Caco-2 (cell line): ENCODE results near the gene DIABLO. TPM values are rescaled to one million over a fixed set of nuclear protein-coding genes. Genes with fewer than 3 reads are reported as not detected.
"Not testable (repeated sequence)": the region's sequence is repeated elsewhere in the genome, so short reads cannot be mapped to it uniquely, and the experiment has no call there.

Experiments used
- BruUV-seq: library from RNA; stranded (reverse); fragments of 400-500 nt; replicated peaks from 2 replicates; lab custom pipeline; 2021; lab: Mats Ljungman, UMichigan
- CTCF ChIA-PET: fragments of 300-600 bp; sonication (Branson Sonifier 250); formaldehyde crosslinking; loops from one replicate; lab custom pipeline; 2022; ENCODE audit warnings: antibody characterized with exemption; lab: Charles Lee
- POLR2A ChIA-PET: fragments of 300-600 bp; sonication (Branson Sonifier 250); formaldehyde crosslinking; loops from one replicate; lab custom pipeline; 2022; ENCODE audit warnings: antibody characterized with exemption; lab: Charles Lee
- DNase-seq, 2 experiments: peaks; one replicate each; pipeline versions ENCODE4 v3.0.0 to v3.0.0-alpha.2; 2020 to 2022
- H3K27me3 ChIP-seq: replicated peaks from 2 replicates; pipeline ENCODE4 v1.6.0; 2011; ENCODE audit warnings: low read length; ENCODE audit not compliant: control insufficient read depth, insufficient read depth
- H3K36me3 ChIP-seq: 2 replicates; pipeline ENCODE4 v1.5.1; 2011; ENCODE audit warnings: low read length; ENCODE audit not compliant: control insufficient read depth, insufficient read depth
- H3K4me1 ChIP-seq: fragments of 250-450 bp; sonication (Bioruptor Pico); 2 replicates; pipeline ENCODE4 v1.5.1; 2020; ENCODE audit warnings: mild to moderate bottlenecking
- H3K4me3 ChIP-seq: 2 replicates; pipeline ENCODE4 v1.5.1; 2011; ENCODE audit warnings: low read depth, mild to moderate bottlenecking, control low read depth, low read length
- H3K9me3 ChIP-seq: fragments of 250-450 bp; sonication (Bioruptor Pico); 2 replicates; pipeline ENCODE4 v1.5.1; 2020; ENCODE audit warnings: mild to moderate bottlenecking, moderate library complexity
- H3K27ac Mint-ChIP-seq: one replicate; pipeline ENCODE4 v1.8.0; 2022; ENCODE audit warnings: mixed read lengths; ENCODE audit not compliant: unreplicated experiment
- H3K27me3 Mint-ChIP-seq: one replicate; pipeline ENCODE4 v1.8.0; 2022; ENCODE audit warnings: mixed read lengths; ENCODE audit not compliant: insufficient read depth, unreplicated experiment
- H3K36me3 Mint-ChIP-seq: one replicate; pipeline ENCODE4 v1.8.0; 2022; ENCODE audit warnings: mild to moderate bottlenecking, mixed read lengths; ENCODE audit not compliant: insufficient read depth, unreplicated experiment
- H3K4me1 Mint-ChIP-seq: one replicate; pipeline ENCODE4 v1.8.0; 2022; ENCODE audit warnings: low read depth, mixed read lengths; ENCODE audit not compliant: unreplicated experiment
- H3K4me3 Mint-ChIP-seq: one replicate; pipeline ENCODE4 v1.8.0; 2022; ENCODE audit warnings: mild to moderate bottlenecking, moderate library complexity, mixed read lengths; ENCODE audit not compliant: unreplicated experiment
- H3K9me3 Mint-ChIP-seq: one replicate; pipeline ENCODE4 v1.8.0; 2022; ENCODE audit warnings: mixed read lengths; ENCODE audit not compliant: unreplicated experiment
- intact Hi-C: fragments of 100-400 bp; cut with micrococcal nuclease; formaldehyde crosslinking; loops from one replicate; pipeline ENCODE4 v1.10.0; 2022; ENCODE audit not compliant: unreplicated experiment
- total RNA-seq: library from RNA; stranded (reverse); gene quantifications from 2 replicates; pipeline ENCODE4 v1.2.3, GENCODE V29; 2022
- TF ChIP-seq, protein P1 (sequence below), 2 experiments: fragments of 200-600 bp in 1 of 2; IDR thresholded peaks; 1 replicate in 1 of 2; 2 replicates in 1 of 2; pipeline versions ENCODE4 v1.5.1 to v1.8.0; 2011 to 2022; ENCODE audit warnings: antibody characterized with exemption in 1 of 2, control low read depth in 1 of 2, inconsistent platforms in 1 of 2, low read depth in 1 of 2, low read length in 1 of 2, mild to moderate bottlenecking in 1 of 2, moderate library complexity in 1 of 2; ENCODE audit not compliant: insufficient read depth in 1 of 2, severe bottlenecking in 1 of 2, unreplicated experiment in 1 of 2

DIABLO gene
- total RNA-seq, 1 experiment from 2014 or later, result 86.6 TPM

- no peaks in the 10 kb centered on the region for H3K4me1 Mint-ChIP-seq
These were observed 42.3 kb downstream of the DIABLO start for GRCh38 chr12:122183588-122183940.

GRCh38 chr12:122182887-122183587, 42.8 kb downstream of the DIABLO start, which contains the start of gene LRRC43:
LRRC43 (plus strand) TSS chr12:122183123; CDS start chr12:122183145, 22 bp downstream.
- peak in 1 of 2 experiments; percentile 69 for DNase-seq
- Histone ChIP-seq H3K27me3 (no peaks in the 10 kb centered on the region), H3K9me3 (no peaks in the 10 kb centered on the region), H3K4me1 (no peaks in the 10 kb centered on the region), H3K36me3 (no peaks in the 10 kb centered on the region), H3K4me3 (peak within 1 kb of the TSS; percentile 43)
- Mint-ChIP-seq H3K4me1 (no peaks in the 10 kb centered on the region), H3K36me3 (no peaks in the 10 kb centered on the region), H3K4me3 (peak within 1 kb of the TSS; percentile 69), H3K9me3 (no peaks in the 10 kb centered on the region), H3K27me3 (no peaks in the 10 kb centered on the region), H3K27ac (no peak within 1 kb of the TSS)
- CTCF ChIA-PET, result interaction anchor here (1.0 kb wide), 2 partner anchors 8 to 129 kb away, joined by 3 to 4 read pairs; no protein-coding TSS in a partner anchor
- TF ChIP-seq, protein P1, sequence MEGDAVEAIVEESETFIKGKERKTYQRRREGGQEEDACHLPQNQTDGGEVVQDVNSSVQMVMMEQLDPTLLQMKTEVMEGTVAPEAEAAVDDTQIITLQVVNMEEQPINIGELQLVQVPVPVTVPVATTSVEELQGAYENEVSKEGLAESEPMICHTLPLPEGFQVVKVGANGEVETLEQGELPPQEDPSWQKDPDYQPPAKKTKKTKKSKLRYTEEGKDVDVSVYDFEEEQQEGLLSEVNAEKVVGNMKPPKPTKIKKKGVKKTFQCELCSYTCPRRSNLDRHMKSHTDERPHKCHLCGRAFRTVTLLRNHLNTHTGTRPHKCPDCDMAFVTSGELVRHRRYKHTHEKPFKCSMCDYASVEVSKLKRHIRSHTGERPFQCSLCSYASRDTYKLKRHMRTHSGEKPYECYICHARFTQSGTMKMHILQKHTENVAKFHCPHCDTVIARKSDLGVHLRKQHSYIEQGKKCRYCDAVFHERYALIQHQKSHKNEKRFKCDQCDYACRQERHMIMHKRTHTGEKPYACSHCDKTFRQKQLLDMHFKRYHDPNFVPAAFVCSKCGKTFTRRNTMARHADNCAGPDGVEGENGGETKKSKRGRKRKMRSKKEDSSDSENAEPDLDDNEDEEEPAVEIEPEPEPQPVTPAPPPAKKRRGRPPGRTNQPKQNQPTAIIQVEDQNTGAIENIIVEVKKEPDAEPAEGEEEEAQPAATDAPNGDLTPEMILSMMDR (IDR thresholded peaks at IDR 0.05; ENCODE audit: insufficient read depth in 1 of 2, low read depth in 1 of 2, low read length in 1 of 2, severe bottlenecking in 1 of 2, unreplicated experiment in 1 of 2), result no peak
- POLR2A ChIA-PET, result interaction anchor here (0.9 kb wide), 1 partner anchor 21 kb away, joined by 6 read pairs; the partner anchor contains the start of gene B3GNT4
- intact Hi-C loops, result no loop called here
- BruUV-seq, result no TSS peak

More at GRCh38 chr12:122183588-122183940, 42.3 kb downstream of the DIABLO start:
- H3K9me3 Mint-ChIP-seq, result no peaks in the 10 kb centered on the region
- H3K27ac Mint-ChIP-seq, result no peak overlapping the region
- H3K36me3 Mint-ChIP-seq, result no peaks in the 10 kb centered on the region
- no peaks in the 10 kb centered on the region for H3K36me3 ChIP-seq
- H3K27me3 ChIP-seq, result no peaks in the 10 kb centered on the region
- POLR2A ChIA-PET, result no interaction called here
- H3K27me3 Mint-ChIP-seq, result no peaks in the 10 kb centered on the region
- H3K4me3 Mint-ChIP-seq, result peak overlapping the region; percentile 69
- H3K4me1 ChIP-seq, result no peaks in the 10 kb centered on the region
- no TSS peak for BruUV-seq
- DNase-seq, result no peak
- CTCF ChIA-PET, result interaction anchor here (1.0 kb wide), 1 partner anchor 129 kb away, joined by 3 read pairs; no protein-coding TSS in a partner anchor
- TF ChIP-seq, protein P1 (IDR thresholded peaks at IDR 0.05; ENCODE audit: insufficient read depth in 1 of 2, low read depth in 1 of 2, low read length in 1 of 2, severe bottlenecking in 1 of 2, unreplicated experiment in 1 of 2), result no peak
- no peak overlapping the region; the same call in 1 of the 2 replicates for H3K4me3 ChIP-seq
- H3K9me3 ChIP-seq, result no peaks in the 10 kb centered on the region
- intact Hi-C loops, result no loop called here

DNA sequence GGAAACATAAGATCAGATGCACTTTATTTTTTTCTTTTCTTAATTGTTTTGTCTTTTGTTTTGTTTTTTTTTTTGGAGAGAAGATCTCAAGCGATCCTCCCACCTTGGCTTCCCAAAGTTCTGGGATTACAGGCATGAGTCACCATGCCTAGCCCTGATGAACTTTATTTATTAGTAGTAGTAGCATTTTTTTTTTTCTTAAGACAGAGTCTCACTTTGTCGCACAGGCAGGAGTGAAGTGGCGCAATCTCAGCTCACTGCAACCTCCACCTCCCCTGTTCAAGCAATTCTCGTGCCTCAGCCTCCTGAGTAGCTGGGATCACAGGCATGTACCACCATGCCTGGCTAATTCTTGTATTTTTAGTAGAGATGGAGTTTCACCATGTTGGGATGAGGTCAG, 49.4 kb downstream of the DIABLO start:
- CTCF ChIA-PET, result interaction anchor here (0.6 kb wide), 1 partner anchor 14 kb away, joined by 3 read pairs; no protein-coding TSS in a partner anchor
- H3K27ac Mint-ChIP-seq, H3K4me3 ChIP-seq, H3K4me1 ChIP-seq, DNase-seq, H3K4me1 Mint-ChIP-seq, intact Hi-C loops, H3K36me3 ChIP-seq, POLR2A ChIA-PET, H3K4me3 Mint-ChIP-seq, H3K9me3 Mint-ChIP-seq, H3K9me3 ChIP-seq, H3K27me3 Mint-ChIP-seq, H3K36me3 Mint-ChIP-seq, BruUV-seq, H3K27me3 ChIP-seq: not testable (repeated sequence)
